H9 (cell line): ENCODE results near the gene PARD3. TPM values are rescaled to one million over a fixed set of nuclear protein-coding genes. Genes with fewer than 3 reads are reported as not detected.

Experiments
- DNase-seq: peaks from one replicate; pipeline ENCODE4 v3.0.0-alpha.2; 2017
- H2AFZ ChIP-seq: one replicate; pipeline ENCODE4 v1.6.1; 2013; ENCODE audit warnings: mild to moderate bottlenecking, low read length, control low read depth, moderate library complexity
- H2AK5ac ChIP-seq: 2 replicates; pipeline ENCODE4 v1.6.1; 2013; ENCODE audit warnings: low read length, control low read depth, mixed read lengths; ENCODE audit not compliant: insufficient read length
- H2BK120ac ChIP-seq: one replicate; pipeline ENCODE4 v1.6.1; 2013; ENCODE audit warnings: low read depth, mild to moderate bottlenecking, low read length, control low read depth, inconsistent platforms; ENCODE audit not compliant: poor library complexity, severe bottlenecking
- H2BK12ac ChIP-seq: 2 replicates; pipeline ENCODE4 v1.6.1; 2013; ENCODE audit warnings: low read length, control low read depth, mixed read lengths, low read depth; ENCODE audit not compliant: insufficient read length
- H2BK15ac ChIP-seq: 2 replicates; pipeline ENCODE4 v1.6.1; 2013; ENCODE audit warnings: low read depth, low read length, control low read depth
- H2BK20ac ChIP-seq: one replicate; pipeline ENCODE4 v1.6.1; 2013; ENCODE audit warnings: low read depth, mild to moderate bottlenecking, low read length, control low read depth, inconsistent platforms; ENCODE audit not compliant: poor library complexity, severe bottlenecking
- H2BK5ac ChIP-seq: 2 replicates; pipeline ENCODE4 v1.6.1; 2013; ENCODE audit warnings: low read length, control low read depth, mixed read lengths; ENCODE audit not compliant: insufficient read length
- H3K14ac ChIP-seq: 2 replicates; pipeline ENCODE4 v1.6.1; 2013; ENCODE audit warnings: low read length, control low read depth; ENCODE audit not compliant: insufficient read depth
- H3K18ac ChIP-seq: 2 replicates; pipeline ENCODE4 v1.6.1; 2013; ENCODE audit warnings: low read depth, mild to moderate bottlenecking, mixed read lengths, low read length, control low read depth; ENCODE audit not compliant: insufficient read length
- H3K23ac ChIP-seq: 2 replicates; pipeline ENCODE4 v1.6.1; 2013; ENCODE audit warnings: low read length, control low read depth, mixed read lengths, low read depth; ENCODE audit not compliant: insufficient read length
- H3K23me2 ChIP-seq: 2 replicates; pipeline ENCODE4 v1.6.1; 2013; ENCODE audit warnings: low read depth, mild to moderate bottlenecking, mixed read lengths, low read length, control low read depth; ENCODE audit not compliant: insufficient read length, poor library complexity, severe bottlenecking
- H3K27ac ChIP-seq: 2 replicates; pipeline ENCODE4 v1.5.1; 2013; ENCODE audit warnings: low read length, control low read depth, mixed read lengths, low read depth; ENCODE audit not compliant: insufficient read length
- H3K27me3 ChIP-seq: 2 replicates; pipeline ENCODE4 v1.6.1; 2013; ENCODE audit warnings: low read length, control low read depth, inconsistent platforms; ENCODE audit not compliant: insufficient read depth
- H3K4ac ChIP-seq: 2 replicates; pipeline ENCODE4 v1.6.1; 2013; ENCODE audit warnings: low read depth, mild to moderate bottlenecking, control low read depth, inconsistent platforms, low read length, moderate library complexity
- H3K4me1 ChIP-seq: 2 replicates; pipeline ENCODE4 v1.6.1; 2013; ENCODE audit warnings: low read length, control low read depth, inconsistent platforms; ENCODE audit not compliant: insufficient read depth
- H3K4me2 ChIP-seq: 2 replicates; pipeline ENCODE4 v1.6.1; 2013; ENCODE audit warnings: low read length, control low read depth, mixed read lengths; ENCODE audit not compliant: insufficient read length, insufficient read depth
- H3K56ac ChIP-seq: 2 replicates; pipeline ENCODE4 v1.6.1; 2013; ENCODE audit warnings: low read depth, mild to moderate bottlenecking, mixed read lengths, low read length, control low read depth; ENCODE audit not compliant: insufficient read length
- H3K79me1 ChIP-seq: 2 replicates; pipeline ENCODE4 v1.6.1; 2013; ENCODE audit warnings: low read depth, mild to moderate bottlenecking, moderate library complexity, low read length, control low read depth, inconsistent platforms; ENCODE audit not compliant: insufficient read depth, poor library complexity, severe bottlenecking
- H3K79me2 ChIP-seq: 2 replicates; pipeline ENCODE4 v1.6.1; 2013; ENCODE audit warnings: low read length, control low read depth, inconsistent platforms; ENCODE audit not compliant: insufficient read depth
- H3K9ac ChIP-seq: 2 replicates; pipeline ENCODE4 v1.6.1; 2013; ENCODE audit warnings: low read length, control low read depth, mixed read lengths; ENCODE audit not compliant: insufficient read length; ENCODE audit errors: extremely low read depth
- H3K9me3 ChIP-seq: one replicate; pipeline ENCODE4 v1.6.1; 2013; ENCODE audit warnings: low read depth, low read length, inconsistent platforms; ENCODE audit not compliant: control insufficient read depth
- H3T11ph ChIP-seq: one replicate; pipeline ENCODE4 v1.6.1; 2013; ENCODE audit warnings: mild to moderate bottlenecking, low read length, control low read depth, inconsistent platforms
- H4K20me1 ChIP-seq: one replicate; pipeline ENCODE4 v1.6.1; 2013; ENCODE audit not compliant: control insufficient read depth, insufficient read length, insufficient read depth
- H4K5ac ChIP-seq: 2 replicates; pipeline ENCODE4 v1.6.1; 2013; ENCODE audit warnings: low read depth, mild to moderate bottlenecking, mixed read lengths, low read length, control low read depth; ENCODE audit not compliant: insufficient read length
- H4K8ac ChIP-seq: replicated peaks from 2 replicates; pipeline ENCODE4 v1.6.1; 2013; ENCODE audit warnings: low read length, control low read depth, mixed read lengths, low read depth; ENCODE audit not compliant: insufficient read length
- H4K91ac ChIP-seq: 2 replicates; pipeline ENCODE4 v1.6.1; 2013; ENCODE audit warnings: low read depth, mild to moderate bottlenecking, moderate library complexity, mixed read lengths, low read length, control low read depth; ENCODE audit not compliant: insufficient read length
- H3K27ac Mint-ChIP-seq, 3 experiments: 2 replicates in 2 of 3; 3 replicates in 1 of 3; pipeline ENCODE4 v1.8.0; 2020 to 2021; ENCODE audit warnings: mixed read lengths in 3 of 3, mild to moderate bottlenecking in 1 of 3, moderate library complexity in 1 of 3
- H3K27me3 Mint-ChIP-seq: 2 replicates; pipeline ENCODE4 v1.8.0; 2021; ENCODE audit warnings: low read depth, mild to moderate bottlenecking, moderate library complexity, mixed read lengths
- H3K36me3 Mint-ChIP-seq, 3 experiments: 2 replicates in 2 of 3; 3 replicates in 1 of 3; pipeline ENCODE4 v1.8.0; 2020 to 2021; ENCODE audit warnings: low read depth in 3 of 3, mixed read lengths in 3 of 3; ENCODE audit not compliant: insufficient read depth in 1 of 3
- H3K4me1 Mint-ChIP-seq, 2 experiments: 2 replicates each; pipeline ENCODE4 v1.8.0; 2020; ENCODE audit warnings: mixed read lengths in 2 of 2
- H3K4me3 Mint-ChIP-seq, 2 experiments: 2 replicates in 1 of 2; 3 replicates in 1 of 2; pipeline ENCODE4 v1.8.0; 2020 to 2021; ENCODE audit warnings: mild to moderate bottlenecking in 2 of 2, mixed read lengths in 2 of 2, moderate library complexity in 1 of 2
- H3K9me3 Mint-ChIP-seq, 2 experiments: 2 replicates in 1 of 2; 3 replicates in 1 of 2; pipeline ENCODE4 v1.8.0; 2020; ENCODE audit warnings: mild to moderate bottlenecking in 2 of 2, mixed read lengths in 2 of 2, moderate library complexity in 1 of 2
- WGBS: extraction: QIAGEN DNeasy Blood & Tissue Kit; methylation state at CpG from one replicate; pipeline ENCODE4 v1.1.7; 2013; ENCODE audit warnings: missing lambda C conversion rate, low lambda C conversion rate, mixed read lengths; ENCODE audit not compliant: insufficient read length; ENCODE audit errors: extremely low coverage; 5-methylcytosine and 5-hydroxymethylcytosine counted together
- total RNA-seq: library from RNA; stranded (reverse); gene quantifications from 2 replicates; pipeline ENCODE4 v1.2.1, GENCODE V29; 2021
- TF ChIP-seq, protein P1 (sequence below): fragments of 200-600 bp; sonication (generic); conservative IDR thresholded peaks from 3 replicates; pipeline ENCODE4 v1.8.0; 2021; ENCODE audit warnings: antibody characterized with exemption, mild to moderate bottlenecking

The PARD3 gene
- total RNA-seq, 1 experiment from 2014 or later, result 44.7 TPM

DNA sequence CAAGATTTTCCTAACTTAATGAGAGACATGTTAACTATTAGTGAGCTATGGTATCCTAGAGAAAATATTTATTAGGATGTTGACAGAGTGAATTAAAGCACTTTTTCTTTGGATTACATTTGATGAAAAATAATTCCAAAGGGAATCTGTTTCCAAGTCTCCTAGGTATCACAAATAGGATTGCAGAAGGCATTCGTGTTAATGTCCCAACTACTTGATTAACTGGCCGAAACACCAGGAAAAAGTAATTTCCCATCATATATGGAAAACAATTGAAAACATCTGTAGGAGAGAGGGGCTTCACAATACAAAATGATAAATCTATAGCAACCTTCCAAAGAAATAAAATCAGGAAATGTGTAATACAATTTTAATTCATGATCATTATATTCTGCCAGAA is 406.7 kb downstream of the PARD3 start:
- Mint-ChIP-seq H3K27ac (no peak overlapping the region), H3K36me3 (no peaks in the 10 kb centered on the region), H3K4me3 (no peak overlapping the region), H3K9me3 (no peaks in the 10 kb centered on the region), H3K27me3 (no peaks in the 10 kb centered on the region), H3K4me1 (peaks cover 29 to 30% of the 10 kb centered on the region in 2 experiments)
- Histone ChIP-seq H3T11ph (no peak overlapping the region), H3K79me1 (peaks cover 3% of the 10 kb centered on the region), H2AFZ (no peak overlapping the region), H3K27me3 (no peaks in the 10 kb centered on the region), H4K8ac (no peak overlapping the region), H3K4me2 (no peak overlapping the region), H4K91ac (no peak overlapping the region), H2BK120ac (no peak overlapping the region), H3K14ac (no peak overlapping the region), H3K79me2 (no peaks in the 10 kb centered on the region), H3K56ac (no peak overlapping the region), H3K23me2 (no peaks in the 10 kb centered on the region), H3K18ac (no peak overlapping the region), H4K5ac (no peak overlapping the region), H2BK5ac (no peak overlapping the region), H2AK5ac (no peak overlapping the region), H3K23ac (no peak overlapping the region), H2BK15ac (no peak overlapping the region), H3K9me3 (no peaks in the 10 kb centered on the region), H3K27ac (no peak overlapping the region), H4K20me1 (no peaks in the 10 kb centered on the region), H3K4ac (no peak overlapping the region), H2BK20ac (no peak overlapping the region), H2BK12ac (no peak overlapping the region), H3K4me1 (no peaks in the 10 kb centered on the region; the same call in 1 of the 2 replicates), H3K9ac (no peak overlapping the region)
- no CpG with 5 or more reads among the region's 2 CpGs for WGBS
- TF ChIP-seq, protein P1, sequence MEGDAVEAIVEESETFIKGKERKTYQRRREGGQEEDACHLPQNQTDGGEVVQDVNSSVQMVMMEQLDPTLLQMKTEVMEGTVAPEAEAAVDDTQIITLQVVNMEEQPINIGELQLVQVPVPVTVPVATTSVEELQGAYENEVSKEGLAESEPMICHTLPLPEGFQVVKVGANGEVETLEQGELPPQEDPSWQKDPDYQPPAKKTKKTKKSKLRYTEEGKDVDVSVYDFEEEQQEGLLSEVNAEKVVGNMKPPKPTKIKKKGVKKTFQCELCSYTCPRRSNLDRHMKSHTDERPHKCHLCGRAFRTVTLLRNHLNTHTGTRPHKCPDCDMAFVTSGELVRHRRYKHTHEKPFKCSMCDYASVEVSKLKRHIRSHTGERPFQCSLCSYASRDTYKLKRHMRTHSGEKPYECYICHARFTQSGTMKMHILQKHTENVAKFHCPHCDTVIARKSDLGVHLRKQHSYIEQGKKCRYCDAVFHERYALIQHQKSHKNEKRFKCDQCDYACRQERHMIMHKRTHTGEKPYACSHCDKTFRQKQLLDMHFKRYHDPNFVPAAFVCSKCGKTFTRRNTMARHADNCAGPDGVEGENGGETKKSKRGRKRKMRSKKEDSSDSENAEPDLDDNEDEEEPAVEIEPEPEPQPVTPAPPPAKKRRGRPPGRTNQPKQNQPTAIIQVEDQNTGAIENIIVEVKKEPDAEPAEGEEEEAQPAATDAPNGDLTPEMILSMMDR, result no peak
- DNase-seq, result no peak
